ENCODE data around the gene GNAO1.
A peak's percentile ranks its signal among the peaks of the same experiment; 100 is the strongest.

Gene GNAO1

DNA sequence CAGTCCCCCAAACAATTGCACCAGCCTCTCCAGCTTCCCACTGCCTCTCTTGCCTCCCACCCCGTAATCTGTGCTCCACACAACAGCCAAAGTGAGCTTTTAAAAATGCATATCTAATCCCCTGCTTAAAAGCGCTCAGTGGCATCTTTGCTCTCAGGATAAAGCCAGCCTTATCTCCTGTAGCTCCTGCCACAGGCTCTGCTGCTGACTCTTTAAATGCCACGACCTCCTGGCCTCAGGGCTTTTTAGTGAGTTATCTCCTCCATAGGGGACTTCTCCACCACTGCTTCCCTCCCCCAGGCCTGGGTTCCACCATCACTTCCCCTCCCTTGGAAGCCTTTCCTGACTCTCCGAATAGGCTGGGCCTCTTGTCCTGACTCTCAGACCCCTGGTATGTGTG lies 98.6 kb downstream of the GNAO1 start:
- no peak for TF ChIP-seq CTCF (conservative IDR thresholded peaks at IDR 0.05; ENCODE audit: low read depth)
- no peak overlapping the region for H3K27ac ChIP-seq
- no peak for DNase-seq (ENCODE audit: low spot score)
- ChIA-PET CTCF (no interaction called here), POLR2A (ENCODE audit: low non-redundant PET) (no interaction called here)

DNA sequence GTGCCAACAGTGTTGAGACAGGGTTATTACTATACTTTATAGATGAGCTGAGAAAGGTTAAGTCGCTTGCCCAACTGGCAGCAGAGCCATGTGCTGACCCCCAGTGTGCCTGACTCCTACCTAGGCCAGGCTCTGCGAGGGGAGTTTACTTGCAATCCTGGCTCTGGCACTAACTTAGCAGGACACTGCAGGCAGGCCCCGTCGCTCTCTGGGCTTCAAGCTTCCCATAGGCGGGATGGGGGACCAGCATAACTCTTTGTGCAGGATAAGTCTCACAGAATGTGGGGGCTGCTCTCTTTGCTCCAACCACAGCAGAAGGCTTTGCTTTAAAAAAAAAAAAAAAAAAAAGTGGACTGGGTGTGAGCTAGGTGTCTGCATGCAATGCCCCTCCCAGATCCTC lies 102.7 kb downstream of the GNAO1 start:
- POLR2A ChIA-PET (ENCODE audit: low non-redundant PET) = no interaction called here
- CTCF ChIA-PET = no interaction called here
- DNase-seq (ENCODE audit: low spot score) = no peak
- no peak overlapping the region for H3K27ac ChIP-seq
- no peak for TF ChIP-seq CTCF (conservative IDR thresholded peaks at IDR 0.05; ENCODE audit: low read depth)

GRCh38 chr16:56294579-56294978 lies 103.3 kb downstream of the GNAO1 start:
- no peak overlapping the region for H3K27ac ChIP-seq
- ChIA-PET CTCF (no interaction called here), POLR2A (ENCODE audit: low non-redundant PET) (no interaction called here)
- DNase-seq (ENCODE audit: low spot score) = peak; percentile 34
- TF ChIP-seq CTCF (conservative IDR thresholded peaks at IDR 0.05; ENCODE audit: low read depth) = no peak

DNA sequence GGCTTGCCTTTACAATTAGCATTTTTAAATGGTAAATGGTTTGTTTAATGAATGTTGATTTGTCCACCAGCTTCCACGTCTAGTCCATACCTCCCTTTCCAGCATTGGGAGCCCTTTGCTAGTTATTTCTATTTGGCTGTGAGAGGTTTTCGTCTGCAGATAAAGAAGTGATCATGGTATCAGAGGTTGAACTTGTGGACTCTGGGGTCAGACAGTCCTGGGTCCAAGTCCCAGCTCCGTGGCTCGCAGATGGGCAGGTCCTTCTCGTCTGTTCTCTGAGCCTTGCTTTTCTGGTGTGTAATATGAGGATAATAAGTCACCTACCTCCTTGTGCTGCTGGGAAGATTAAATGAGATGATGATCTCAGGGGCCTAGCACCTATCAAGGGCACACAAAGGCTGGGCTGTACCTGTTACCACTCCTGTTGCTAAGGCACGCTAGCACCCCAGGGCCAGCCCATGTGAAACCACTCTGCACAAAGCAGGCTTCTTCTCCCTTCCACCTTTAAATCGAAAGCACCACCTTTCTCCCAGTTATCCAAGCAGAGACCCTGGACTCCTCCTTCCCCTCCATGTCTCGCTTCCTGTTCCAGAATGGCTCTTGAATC lies 103.9 kb downstream of the GNAO1 start:
- ChIA-PET POLR2A (ENCODE audit: low non-redundant PET) (no interaction called here), CTCF (no interaction called here)
- TF ChIP-seq CTCF (conservative IDR thresholded peaks at IDR 0.05; ENCODE audit: low read depth) = no peak
- DNase-seq (ENCODE audit: low spot score) = no peak
- H3K27ac ChIP-seq = no peak overlapping the region

- DNase-seq (ENCODE audit: low spot score) = no peak
- TF ChIP-seq CTCF (conservative IDR thresholded peaks at IDR 0.05; ENCODE audit: low read depth) = no peak
- no peak overlapping the region for H3K27ac ChIP-seq
- POLR2A ChIA-PET (ENCODE audit: low non-redundant PET) = no interaction called here
- CTCF ChIA-PET = interaction anchor here (0.6 kb wide), 1 partner anchor 322 kb away, joined by 3 read pairs; no protein-coding TSS in a partner anchor
These were observed 104.6 kb downstream of the GNAO1 start for GRCh38 chr16:56295739-56296527.

- CTCF ChIA-PET = interaction anchor here (0.6 kb wide), 1 partner anchor 21 kb away, joined by 3 read pairs; no protein-coding TSS in a partner anchor
- H3K27ac ChIP-seq = no peak overlapping the region
- TF ChIP-seq CTCF (conservative IDR thresholded peaks at IDR 0.05; ENCODE audit: low read depth) = no peak
- no peak for DNase-seq (ENCODE audit: low spot score)
- POLR2A ChIA-PET (ENCODE audit: low non-redundant PET) = no interaction called here
These were observed 106.4 kb downstream of the GNAO1 start for GRCh38 chr16:56297684-56298083.

Measured in RWPE1 (cell line).